Measurements from ENCODE around the gene SLC34A1.

The SLC34A1 gene

GRCh38 chr5:177447611-177448243 is 63.5 kb downstream of the SLC34A1 start:
- DNase-seq: peak; percentile 59

Data from CD4-positive, alpha-beta T cell treated with Interleukin-15 for 1 hour (primary cell).